Esophagus muscularis mucosa (tissue), 4 donors: Measurements from ENCODE around the gene TCF3. TPM values are rescaled to one million over a fixed set of nuclear protein-coding genes. Genes with fewer than 3 reads are reported as not detected.
A peak's percentile ranks its signal among the peaks of the same experiment; 100 is the strongest.
"Not testable (repeated sequence)": the region's sequence is repeated elsewhere in the genome, so short reads cannot be mapped to it uniquely, and the experiment has no call there.

Source experiments
- DNase-seq: peaks from one replicate; pipeline ENCODE4 v3.0.0-alpha.2; 2017; ENCODE audit errors: extremely low spot score
- H3K27ac ChIP-seq, 4 donors: fragments of 200-600 bp; sonication (generic); replicated peaks in 1 of 4; 1 replicate in 3 of 4; 2 replicates in 1 of 4; pipeline ENCODE4 v1.5.1; 2016 to 2019; ENCODE audit warnings: mild to moderate bottlenecking in 1 of 4
- H3K27me3 ChIP-seq, 4 donors: fragments of 200-600 bp; sonication (generic); one replicate each; pipeline versions ENCODE4 v1.5.1 to v1.6.0; 2016 to 2019
- H3K36me3 ChIP-seq, 4 donors: fragments of 200-600 bp; sonication (generic); one replicate each; pipeline ENCODE4 v1.5.1; 2016 to 2019
- H3K4me1 ChIP-seq, 4 donors: fragments of 200-600 bp; sonication (generic); one replicate each; pipeline ENCODE4 v1.5.1; 2016 to 2019
- H3K4me3 ChIP-seq, 4 donors: fragments of 200-600 bp; sonication (generic); 1 replicate in 2 of 4; 2 replicates in 2 of 4; pipeline ENCODE4 v1.5.1; 2016 to 2019; ENCODE audit warnings: mild to moderate bottlenecking in 4 of 4, moderate library complexity in 1 of 4
- H3K9me3 ChIP-seq, 4 donors: fragments of 200-600 bp; sonication (generic); 1 replicate in 3 of 4; 2 replicates in 1 of 4; pipeline ENCODE4 v1.5.1; 2016 to 2019
- EP300 ChIP-seq: sonication (generic); formaldehyde crosslinking; IDR thresholded peaks from one replicate; pipeline ENCODE4 v1.6.1; 2017; ENCODE audit warnings: antibody characterized with exemption
- POLR2A ChIP-seq: fragments of 450-650 bp; IDR thresholded peaks from one replicate; pipeline ENCODE4 v1.6.1; 2017; ENCODE audit warnings: antibody characterized with exemption, moderate library complexity, mild to moderate bottlenecking, low read depth
- POLR2AphosphoS5 ChIP-seq, 2 donors: sonication (generic); formaldehyde crosslinking; IDR thresholded peaks; one replicate each; pipeline ENCODE4 v1.6.1; 2017; ENCODE audit warnings: antibody characterized with exemption in 2 of 2
- WGBS: methylation state at CpG from one replicate; pipeline ENCODE4 v1.1.5; 2018; 5-methylcytosine and 5-hydroxymethylcytosine counted together
- intact Hi-C: fragments of 100-400 bp; cut with DNase I; formaldehyde crosslinking; loops from one replicate; pipeline ENCODE4 v1.15.1; 2023
- total RNA-seq, 4 donors: library from RNA; depleted of rRNA; stranded (reverse); fragments of >200 nt; gene quantifications; one replicate each; pipeline versions ENCODE4 v1.1.0 to v1.2.1, GENCODE V29; 2016
- TF ChIP-seq, protein P1 (sequence below), 3 experiments: fragments of 200-600 bp in 2 of 3; fragments of 450-650 bp in 1 of 3; sonication (generic) in 2 of 3; IDR thresholded peaks; one replicate each; pipeline ENCODE4 v1.5.1; 2017 to 2019; ENCODE audit warnings: antibody characterized with exemption in 3 of 3, mild to moderate bottlenecking in 2 of 3, moderate library complexity in 1 of 3

The TCF3 gene
- total RNA-seq, 4 donors from 2014 or later, result 32.0 to 53.6 (median 46.5) TPM

DNA sequence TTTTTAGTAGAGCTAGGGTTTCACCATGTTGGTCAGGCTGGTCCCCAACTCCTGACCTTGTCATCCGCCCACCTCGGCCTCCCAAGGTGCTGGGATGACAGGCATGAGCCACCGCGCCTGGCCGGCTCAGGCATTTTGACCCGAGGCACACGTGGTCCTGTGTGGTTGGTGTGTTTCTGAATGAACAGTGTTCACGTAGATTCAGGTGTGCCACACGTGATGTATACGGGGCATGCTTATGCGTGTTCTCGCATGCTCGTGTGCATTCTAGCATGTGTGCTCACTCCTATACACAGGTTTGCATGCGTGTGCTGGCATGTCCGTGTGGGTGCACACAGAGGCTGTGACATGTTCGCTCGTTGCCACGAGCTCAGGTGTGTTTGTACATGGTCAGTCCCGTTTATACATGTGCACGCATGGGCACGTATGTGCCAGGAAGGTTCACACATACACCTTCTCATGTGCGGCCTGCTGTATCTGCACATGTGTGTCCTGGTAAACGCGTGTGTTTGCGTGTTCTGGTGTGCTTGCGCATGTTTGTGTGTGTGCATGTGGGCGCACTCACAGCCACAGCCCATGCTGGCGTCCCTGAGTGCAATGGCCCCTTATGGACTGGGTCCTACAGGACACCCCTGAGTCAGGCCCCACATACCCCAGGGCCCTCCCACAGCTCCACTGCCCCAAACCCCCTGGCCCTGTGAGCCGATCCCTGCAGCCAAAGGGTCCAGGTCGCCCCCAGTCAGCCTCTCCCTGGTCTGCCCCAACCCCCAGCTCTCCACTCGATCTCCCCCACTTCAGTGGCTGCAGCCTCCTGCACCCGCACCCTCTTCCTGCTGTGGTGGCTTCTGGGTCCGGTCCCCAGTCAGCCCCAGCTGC, 20.6 kb upstream of the TCF3 start:
- no peak overlapping the region for H3K4me3 ChIP-seq
- H3K4me1 ChIP-seq, result peaks cover 8 to 36% (median 29%) of the 10 kb centered on the region in 4 donors
- WGBS, result 81% methylated on average over 31 of the region's 33 CpGs
- intact Hi-C loops, result loop anchor here (10.0 kb wide), 1 partner anchor 152 kb away; no protein-coding TSS in a partner anchor
- no peaks in the 10 kb centered on the region for H3K9me3 ChIP-seq
- DNase-seq, result no peak
- H3K27me3 ChIP-seq, result peaks cover 7 to 100% (median 77%) of the 10 kb centered on the region in 4 donors
- no peak overlapping the region for H3K27ac ChIP-seq
- no peaks in the 10 kb centered on the region for H3K36me3 ChIP-seq
- no peak for TF ChIP-seq POLR2AphosphoS5 (IDR thresholded peaks at IDR 0.05)

- Histone ChIP-seq H3K27me3 (peaks cover 7 to 100% (median 80%) of the 10 kb centered on the region in 4 donors), H3K9me3 (no peaks in the 10 kb centered on the region), H3K4me1 (peaks cover 8 to 41% (median 31%) of the 10 kb centered on the region in 4 donors), H3K4me3 (peak overlapping the region; percentile 0 to 38 (median 25)), H3K36me3 (no peaks in the 10 kb centered on the region), H3K27ac (no peak overlapping the region)
- 10% methylated on average over 36 of the region's 57 CpGs for WGBS
- intact Hi-C loops, result loop anchor here (10.0 kb wide), 1 partner anchor 153 kb away; no protein-coding TSS in a partner anchor
- TF ChIP-seq EP300, result no peak
- TF ChIP-seq, protein P1, sequence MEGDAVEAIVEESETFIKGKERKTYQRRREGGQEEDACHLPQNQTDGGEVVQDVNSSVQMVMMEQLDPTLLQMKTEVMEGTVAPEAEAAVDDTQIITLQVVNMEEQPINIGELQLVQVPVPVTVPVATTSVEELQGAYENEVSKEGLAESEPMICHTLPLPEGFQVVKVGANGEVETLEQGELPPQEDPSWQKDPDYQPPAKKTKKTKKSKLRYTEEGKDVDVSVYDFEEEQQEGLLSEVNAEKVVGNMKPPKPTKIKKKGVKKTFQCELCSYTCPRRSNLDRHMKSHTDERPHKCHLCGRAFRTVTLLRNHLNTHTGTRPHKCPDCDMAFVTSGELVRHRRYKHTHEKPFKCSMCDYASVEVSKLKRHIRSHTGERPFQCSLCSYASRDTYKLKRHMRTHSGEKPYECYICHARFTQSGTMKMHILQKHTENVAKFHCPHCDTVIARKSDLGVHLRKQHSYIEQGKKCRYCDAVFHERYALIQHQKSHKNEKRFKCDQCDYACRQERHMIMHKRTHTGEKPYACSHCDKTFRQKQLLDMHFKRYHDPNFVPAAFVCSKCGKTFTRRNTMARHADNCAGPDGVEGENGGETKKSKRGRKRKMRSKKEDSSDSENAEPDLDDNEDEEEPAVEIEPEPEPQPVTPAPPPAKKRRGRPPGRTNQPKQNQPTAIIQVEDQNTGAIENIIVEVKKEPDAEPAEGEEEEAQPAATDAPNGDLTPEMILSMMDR (IDR thresholded peaks at IDR 0.05), result peak; percentile 48 to 88 (median 83)
- no peak for DNase-seq
These were observed 19.8 kb upstream of the TCF3 start for GRCh38 chr19:1672038-1672768.

DNA sequence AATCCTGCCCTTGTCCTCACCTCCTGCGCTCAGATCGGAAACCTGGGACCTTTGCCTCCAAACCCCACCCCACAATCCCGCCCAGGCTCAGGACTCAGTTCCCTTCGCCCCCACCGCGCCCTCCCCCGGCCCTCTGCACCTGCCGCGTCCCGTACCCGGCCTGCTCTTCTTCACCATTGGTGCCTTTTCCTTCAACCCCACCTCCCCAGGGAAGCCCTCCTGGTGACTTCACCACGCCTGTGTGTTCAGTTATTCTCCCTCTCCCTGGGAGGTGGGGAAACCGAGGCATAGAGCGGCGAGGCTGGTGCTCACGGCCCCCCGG, 19.3 kb upstream of the TCF3 start:
- H3K27me3 ChIP-seq, result peaks cover 7 to 99% (median 76%) of the 10 kb centered on the region in 4 donors
- no peak for DNase-seq
- H3K9me3 ChIP-seq, result no peaks in the 10 kb centered on the region
- H3K36me3 ChIP-seq, result no peaks in the 10 kb centered on the region
- intact Hi-C loops, result loop anchor here (10.0 kb wide), 1 partner anchor 153 kb away; no protein-coding TSS in a partner anchor
- peak overlapping the region; percentile 0 to 38 (median 25) for H3K4me3 ChIP-seq
- H3K27ac ChIP-seq, result no peak overlapping the region
- WGBS, result 4% methylated on average over 16 of the region's 17 CpGs
- peaks cover 8 to 41% (median 31%) of the 10 kb centered on the region in 4 donors for H3K4me1 ChIP-seq
- TF ChIP-seq, protein P1 (IDR thresholded peaks at IDR 0.05), result no peak
- no peak for TF ChIP-seq POLR2AphosphoS5 (IDR thresholded peaks at IDR 0.05)
- TF ChIP-seq EP300, result no peak
- TF ChIP-seq POLR2A, result no peak

DNA sequence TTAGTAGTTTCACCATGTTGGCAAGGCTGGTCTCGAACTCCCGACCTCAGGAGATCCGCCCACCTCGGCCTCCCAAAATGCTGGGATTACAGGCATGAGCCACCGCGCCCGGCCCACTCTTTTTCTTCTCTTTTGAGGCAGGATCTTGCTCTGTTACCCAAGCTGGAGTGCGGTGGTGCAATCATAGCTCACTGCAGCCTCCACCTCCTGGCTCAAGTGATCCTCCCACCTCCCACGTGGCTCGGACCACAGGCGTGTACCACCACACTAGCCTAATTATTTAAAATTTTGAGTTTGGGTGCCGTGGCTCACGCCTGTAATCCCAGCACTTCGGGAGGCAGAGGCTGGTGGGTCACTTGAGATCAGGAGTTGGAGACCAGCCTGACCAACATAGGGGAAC, 18.3 kb upstream of the TCF3 start:
- Histone ChIP-seq H3K4me1 (peaks cover 8 to 35% (median 27%) of the 10 kb centered on the region in 4 donors), H3K27me3 (peaks cover under 1 to 99% (median 67%) of the 10 kb centered on the region in 4 donors)
- intact Hi-C loops, result loop anchor here (10.0 kb wide), 1 partner anchor 154 kb away; no protein-coding TSS in a partner anchor
- H3K4me3 ChIP-seq, H3K9me3 ChIP-seq, H3K36me3 ChIP-seq, H3K27ac ChIP-seq, DNase-seq: not testable (repeated sequence)
- WGBS, result 53% methylated on average over 14 of the region's 14 CpGs

DNA sequence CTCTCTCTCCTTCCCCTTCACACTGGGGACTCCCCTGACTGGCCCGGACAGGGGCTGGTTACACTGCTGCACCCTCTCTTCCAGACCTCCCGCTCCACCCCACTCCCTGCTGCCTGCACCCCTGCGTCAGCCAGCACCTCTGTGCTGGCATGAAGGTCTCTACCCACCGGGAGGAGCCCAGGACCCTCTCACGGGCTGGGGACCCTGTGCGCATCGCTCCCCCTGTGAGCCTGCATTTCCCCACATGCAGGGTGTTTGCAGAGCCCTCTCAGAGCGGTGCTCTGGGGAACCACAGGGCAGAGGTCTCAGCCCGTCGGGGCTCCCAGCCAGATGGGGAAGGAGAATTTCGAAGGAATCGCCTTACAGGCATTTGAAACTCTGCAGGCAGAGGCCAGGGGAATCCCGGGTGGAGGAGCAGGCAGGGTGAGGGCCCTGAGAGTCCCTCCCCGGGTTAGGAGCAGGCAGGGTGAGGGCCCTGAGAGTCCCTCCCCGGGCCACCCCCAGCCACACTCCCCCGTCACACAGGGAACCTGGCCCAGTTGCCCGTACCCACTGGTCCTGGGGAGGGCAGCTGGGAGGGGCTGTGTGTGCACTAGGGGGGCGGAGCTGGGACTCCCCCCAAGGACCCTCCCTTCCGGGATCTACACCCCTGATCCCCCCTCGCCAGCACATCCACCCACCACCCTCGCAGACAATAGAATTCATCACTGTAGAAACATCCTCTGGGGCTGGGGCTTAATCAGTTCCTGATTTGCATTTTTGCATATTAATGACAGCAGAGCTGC, 16.3 kb upstream of the TCF3 start:
- Histone ChIP-seq H3K4me1 (peaks cover 8 to 28% (median 24%) of the 10 kb centered on the region in 4 donors), H3K9me3 (no peaks in the 10 kb centered on the region), H3K27ac (no peak overlapping the region), H3K36me3 (no peaks in the 10 kb centered on the region), H3K4me3 (no peak overlapping the region), H3K27me3 (peaks cover 0 to 89% (median 50%) of the 10 kb centered on the region in 4 donors)
- TF ChIP-seq POLR2AphosphoS5 (IDR thresholded peaks at IDR 0.05) (no peak), POLR2A (no peak), EP300 (no peak)
- TF ChIP-seq, protein P1 (IDR thresholded peaks at IDR 0.05), result no peak
- no peak for DNase-seq
- intact Hi-C loops, result no loop called here
- WGBS, result 10% methylated on average over 12 of the region's 21 CpGs
